Measurements from ENCODE around the gene RGS7.
A peak's percentile ranks its signal among the peaks of the same experiment; 100 is the strongest.

RGS7 gene

DNA sequence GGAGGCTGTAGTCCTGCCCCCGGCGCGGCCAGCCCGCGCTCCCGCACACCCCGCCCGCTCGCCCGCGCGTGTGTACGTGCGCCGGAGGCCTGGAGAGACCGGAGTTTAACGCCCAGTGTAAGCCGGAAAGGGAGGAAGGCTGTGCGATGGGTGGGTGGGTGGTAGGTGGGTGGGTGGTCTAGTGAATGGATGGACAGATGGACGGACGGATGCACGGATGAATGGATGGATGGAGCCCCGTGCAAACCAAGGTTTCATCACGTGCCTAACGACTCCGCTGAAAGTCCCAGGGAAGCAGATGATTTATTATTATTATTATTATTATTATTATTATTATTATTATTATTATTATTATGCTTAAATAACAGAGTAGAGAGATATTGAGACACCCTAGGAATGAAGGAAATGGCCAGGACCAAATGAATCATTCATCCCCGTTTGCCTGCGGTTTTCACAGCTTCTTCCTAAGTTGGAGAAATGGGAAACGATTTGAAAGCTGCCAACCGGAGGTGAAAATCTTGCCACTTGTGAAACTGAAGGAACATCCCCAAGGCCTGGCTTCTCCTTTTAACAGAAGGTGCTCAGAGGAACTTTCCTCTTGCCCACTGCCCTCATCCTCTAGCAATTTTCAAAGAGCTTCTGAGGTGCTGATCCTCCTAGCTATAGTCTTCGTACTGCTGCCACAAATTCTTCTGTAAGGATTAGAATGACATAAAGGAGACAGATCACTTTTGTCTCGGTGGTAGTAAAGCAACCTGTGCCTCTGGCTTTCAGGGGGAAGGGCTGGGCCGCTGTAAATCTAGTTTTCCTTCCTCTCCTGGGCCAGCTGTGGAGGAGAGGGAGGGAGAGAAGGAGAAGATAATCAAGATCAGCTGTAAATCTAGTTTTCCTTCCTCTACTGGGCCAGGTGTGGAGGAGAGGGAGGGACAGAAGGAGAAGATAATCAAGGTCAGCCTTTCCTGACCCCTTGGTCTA lies 648 bp upstream of the RGS7 start:
- TF ChIP-seq, protein P1, sequence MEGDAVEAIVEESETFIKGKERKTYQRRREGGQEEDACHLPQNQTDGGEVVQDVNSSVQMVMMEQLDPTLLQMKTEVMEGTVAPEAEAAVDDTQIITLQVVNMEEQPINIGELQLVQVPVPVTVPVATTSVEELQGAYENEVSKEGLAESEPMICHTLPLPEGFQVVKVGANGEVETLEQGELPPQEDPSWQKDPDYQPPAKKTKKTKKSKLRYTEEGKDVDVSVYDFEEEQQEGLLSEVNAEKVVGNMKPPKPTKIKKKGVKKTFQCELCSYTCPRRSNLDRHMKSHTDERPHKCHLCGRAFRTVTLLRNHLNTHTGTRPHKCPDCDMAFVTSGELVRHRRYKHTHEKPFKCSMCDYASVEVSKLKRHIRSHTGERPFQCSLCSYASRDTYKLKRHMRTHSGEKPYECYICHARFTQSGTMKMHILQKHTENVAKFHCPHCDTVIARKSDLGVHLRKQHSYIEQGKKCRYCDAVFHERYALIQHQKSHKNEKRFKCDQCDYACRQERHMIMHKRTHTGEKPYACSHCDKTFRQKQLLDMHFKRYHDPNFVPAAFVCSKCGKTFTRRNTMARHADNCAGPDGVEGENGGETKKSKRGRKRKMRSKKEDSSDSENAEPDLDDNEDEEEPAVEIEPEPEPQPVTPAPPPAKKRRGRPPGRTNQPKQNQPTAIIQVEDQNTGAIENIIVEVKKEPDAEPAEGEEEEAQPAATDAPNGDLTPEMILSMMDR (conservative IDR thresholded peaks at IDR 0.05; ENCODE audit: control insufficient read depth, insufficient read depth, low read depth, low read length): no peak
- peak; percentile 35 for DNase-seq (ENCODE audit: low read depth)
- H3K4me3 ChIP-seq (ENCODE audit: control insufficient read depth, low read depth, low read length): peak overlapping the region; percentile 46

- TF ChIP-seq, protein P1 (conservative IDR thresholded peaks at IDR 0.05; ENCODE audit: control insufficient read depth, insufficient read depth, low read depth, low read length): no peak
- peak overlapping the region; percentile 45 for H3K4me3 ChIP-seq (ENCODE audit: control insufficient read depth, low read depth, low read length)
These were observed 852 bp downstream of the RGS7 start for GRCh38 chr1:241356187-241356518.

GRCh38 chr1:241355311-241356010 lies 1.5 kb downstream of the RGS7 start:
- no peak for DNase-seq (ENCODE audit: low read depth)
- TF ChIP-seq, protein P1 (conservative IDR thresholded peaks at IDR 0.05; ENCODE audit: control insufficient read depth, insufficient read depth, low read depth, low read length): no peak
- H3K4me3 ChIP-seq (ENCODE audit: control insufficient read depth, low read depth, low read length): no peak overlapping the region

More at GRCh38 chr1:241356187-241356518, 852 bp downstream of the RGS7 start:
- no peak for DNase-seq (ENCODE audit: low read depth)

DNA sequence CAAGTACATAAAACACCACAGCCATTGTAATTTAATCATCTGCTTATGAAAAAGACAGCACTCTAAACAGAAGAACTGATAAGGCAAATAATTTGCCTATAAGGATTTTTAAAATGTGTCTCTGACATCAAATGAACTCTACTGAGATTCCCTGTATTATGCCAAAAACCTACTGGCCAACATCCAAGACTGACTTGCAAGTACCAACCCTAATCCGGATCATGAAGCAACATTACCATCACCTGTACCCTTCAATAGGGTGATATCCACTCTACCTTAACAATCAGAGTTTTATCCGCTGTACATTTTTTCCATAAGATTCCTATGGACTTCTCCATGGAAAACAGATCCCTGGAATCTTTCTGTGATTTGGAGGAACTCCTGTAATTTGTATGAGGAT lies 4.6 kb downstream of the RGS7 start:
- no peak overlapping the region for H3K4me3 ChIP-seq (ENCODE audit: control insufficient read depth, low read depth, low read length)
- TF ChIP-seq, protein P1 (conservative IDR thresholded peaks at IDR 0.05; ENCODE audit: control insufficient read depth, insufficient read depth, low read depth, low read length): no peak

GRCh38 chr1:241351841-241352240 lies 5.2 kb downstream of the RGS7 start:
- TF ChIP-seq, protein P1 (conservative IDR thresholded peaks at IDR 0.05; ENCODE audit: control insufficient read depth, insufficient read depth, low read depth, low read length): no peak
- H3K4me3 ChIP-seq (ENCODE audit: control insufficient read depth, low read depth, low read length): no peak overlapping the region
- no peak for DNase-seq (ENCODE audit: low read depth)

More for the DNA sequence above, 4.6 kb downstream of the RGS7 start:
- no peak for DNase-seq (ENCODE audit: low read depth)

DNA sequence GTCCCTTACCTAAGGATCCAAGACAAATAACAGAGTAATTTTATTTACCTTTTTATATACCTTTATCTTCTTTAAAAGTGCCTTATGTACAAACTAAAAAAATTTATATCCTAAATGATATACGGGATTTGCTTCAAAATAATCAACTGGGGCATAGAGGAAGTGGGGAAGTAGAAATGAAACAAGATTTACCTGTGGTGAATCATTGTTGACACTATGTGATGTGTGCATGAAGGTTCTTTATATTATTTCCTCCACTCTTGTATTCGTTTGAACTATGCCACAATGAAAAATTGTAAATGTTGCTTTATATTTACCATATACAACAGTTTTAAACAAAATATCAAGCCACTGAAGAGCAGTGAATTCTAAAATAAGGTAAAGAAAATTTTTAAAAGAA lies 13.0 kb downstream of the RGS7 start:
- TF ChIP-seq, protein P1 (conservative IDR thresholded peaks at IDR 0.05; ENCODE audit: control insufficient read depth, insufficient read depth, low read depth, low read length): no peak
- no peak overlapping the region for H3K4me3 ChIP-seq (ENCODE audit: control insufficient read depth, low read depth, low read length)
- DNase-seq (ENCODE audit: low read depth): no peak
